ENCODE data around the gene FASN.

FASN gene

DNA sequence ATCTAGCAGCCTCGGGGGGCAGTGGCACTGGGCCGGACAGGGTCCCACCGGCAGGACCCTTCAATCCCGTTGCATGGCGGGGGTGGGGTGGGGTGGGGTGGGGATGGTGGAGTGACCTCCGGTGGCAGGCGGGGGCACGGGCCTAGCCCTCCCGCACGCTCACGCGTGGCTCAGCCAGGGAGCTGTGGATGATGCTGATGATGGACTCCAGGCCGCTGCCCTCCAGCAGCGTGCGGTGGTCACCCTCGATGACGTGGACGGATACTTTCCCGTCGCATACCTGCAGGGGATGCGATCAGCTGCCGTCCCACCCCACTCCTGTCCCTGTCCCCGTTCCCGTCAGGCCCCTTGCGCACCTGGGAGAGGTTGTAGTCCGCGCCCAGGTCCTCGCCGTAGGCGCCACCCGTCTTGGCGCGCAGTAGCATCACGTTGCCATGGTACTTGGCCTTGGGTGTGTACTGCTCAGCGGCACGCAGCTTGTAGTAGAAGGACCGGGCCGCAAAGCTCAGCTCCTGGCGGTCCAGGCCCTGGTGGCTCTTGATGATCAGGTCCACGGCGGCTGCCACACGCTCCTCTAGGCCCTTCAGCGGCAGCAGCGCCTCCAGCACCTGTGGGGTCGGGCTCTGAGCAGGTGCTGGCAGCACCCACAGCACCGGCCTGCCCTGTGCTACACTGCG lies 18.9 kb downstream of the FASN start:
- DNase-seq (ENCODE audit: low read depth) = no peak
- H3K4me3 ChIP-seq (ENCODE audit: control insufficient read depth, low read depth, low read length) = no peak overlapping the region
- TF ChIP-seq, protein P1, sequence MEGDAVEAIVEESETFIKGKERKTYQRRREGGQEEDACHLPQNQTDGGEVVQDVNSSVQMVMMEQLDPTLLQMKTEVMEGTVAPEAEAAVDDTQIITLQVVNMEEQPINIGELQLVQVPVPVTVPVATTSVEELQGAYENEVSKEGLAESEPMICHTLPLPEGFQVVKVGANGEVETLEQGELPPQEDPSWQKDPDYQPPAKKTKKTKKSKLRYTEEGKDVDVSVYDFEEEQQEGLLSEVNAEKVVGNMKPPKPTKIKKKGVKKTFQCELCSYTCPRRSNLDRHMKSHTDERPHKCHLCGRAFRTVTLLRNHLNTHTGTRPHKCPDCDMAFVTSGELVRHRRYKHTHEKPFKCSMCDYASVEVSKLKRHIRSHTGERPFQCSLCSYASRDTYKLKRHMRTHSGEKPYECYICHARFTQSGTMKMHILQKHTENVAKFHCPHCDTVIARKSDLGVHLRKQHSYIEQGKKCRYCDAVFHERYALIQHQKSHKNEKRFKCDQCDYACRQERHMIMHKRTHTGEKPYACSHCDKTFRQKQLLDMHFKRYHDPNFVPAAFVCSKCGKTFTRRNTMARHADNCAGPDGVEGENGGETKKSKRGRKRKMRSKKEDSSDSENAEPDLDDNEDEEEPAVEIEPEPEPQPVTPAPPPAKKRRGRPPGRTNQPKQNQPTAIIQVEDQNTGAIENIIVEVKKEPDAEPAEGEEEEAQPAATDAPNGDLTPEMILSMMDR (conservative IDR thresholded peaks at IDR 0.05; ENCODE audit: control insufficient read depth, insufficient read depth, low read depth, low read length) = no peak

GRCh38 chr17:82078433-82078832 lies 19.6 kb downstream of the FASN start:
- DNase-seq (ENCODE audit: low read depth) = no peak
- H3K4me3 ChIP-seq (ENCODE audit: control insufficient read depth, low read depth, low read length) = no peak overlapping the region
- TF ChIP-seq, protein P1 (conservative IDR thresholded peaks at IDR 0.05; ENCODE audit: control insufficient read depth, insufficient read depth, low read depth, low read length) = no peak

DNA sequence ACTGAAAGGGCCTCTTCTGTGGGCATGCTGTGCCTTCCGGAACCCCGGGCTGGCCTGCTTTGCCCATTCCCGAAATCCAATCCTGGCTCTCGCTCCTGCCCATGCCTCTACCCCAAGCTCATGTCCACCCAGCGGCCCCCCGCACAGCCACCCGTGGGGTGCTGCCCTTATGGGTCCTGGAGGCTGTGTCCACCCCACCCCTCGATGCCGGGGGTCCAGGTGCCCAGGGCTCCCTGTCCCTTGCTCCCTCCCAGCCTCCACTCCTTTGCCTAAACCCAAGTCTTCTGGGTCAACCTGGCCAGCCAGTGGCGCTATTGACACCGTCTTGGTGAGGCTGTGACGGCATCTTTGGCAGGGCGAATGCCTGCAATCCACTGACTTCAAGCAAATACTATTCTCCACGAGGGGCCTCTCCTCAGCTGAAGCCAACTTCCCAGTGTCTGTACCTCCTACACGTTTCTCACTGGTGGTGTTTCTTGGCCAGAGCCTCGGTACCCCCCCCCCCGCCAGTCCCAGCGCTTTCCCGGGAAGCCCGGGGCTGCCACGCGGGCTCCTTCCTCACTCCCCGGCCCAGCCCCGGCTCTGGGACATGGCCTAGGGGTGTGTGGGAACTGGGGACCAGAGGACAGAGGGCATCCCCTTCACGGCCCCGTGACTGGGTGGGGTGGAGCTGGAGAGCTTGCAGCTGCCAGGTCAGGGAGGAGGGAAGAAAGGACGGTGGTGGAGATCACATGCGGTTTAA lies 20.2 kb downstream of the FASN start:
- TF ChIP-seq, protein P1 (conservative IDR thresholded peaks at IDR 0.05; ENCODE audit: control insufficient read depth, insufficient read depth, low read depth, low read length) = no peak
- peak; percentile 40 for DNase-seq (ENCODE audit: low read depth)
- no peak overlapping the region for H3K4me3 ChIP-seq (ENCODE audit: control insufficient read depth, low read depth, low read length)

DNA sequence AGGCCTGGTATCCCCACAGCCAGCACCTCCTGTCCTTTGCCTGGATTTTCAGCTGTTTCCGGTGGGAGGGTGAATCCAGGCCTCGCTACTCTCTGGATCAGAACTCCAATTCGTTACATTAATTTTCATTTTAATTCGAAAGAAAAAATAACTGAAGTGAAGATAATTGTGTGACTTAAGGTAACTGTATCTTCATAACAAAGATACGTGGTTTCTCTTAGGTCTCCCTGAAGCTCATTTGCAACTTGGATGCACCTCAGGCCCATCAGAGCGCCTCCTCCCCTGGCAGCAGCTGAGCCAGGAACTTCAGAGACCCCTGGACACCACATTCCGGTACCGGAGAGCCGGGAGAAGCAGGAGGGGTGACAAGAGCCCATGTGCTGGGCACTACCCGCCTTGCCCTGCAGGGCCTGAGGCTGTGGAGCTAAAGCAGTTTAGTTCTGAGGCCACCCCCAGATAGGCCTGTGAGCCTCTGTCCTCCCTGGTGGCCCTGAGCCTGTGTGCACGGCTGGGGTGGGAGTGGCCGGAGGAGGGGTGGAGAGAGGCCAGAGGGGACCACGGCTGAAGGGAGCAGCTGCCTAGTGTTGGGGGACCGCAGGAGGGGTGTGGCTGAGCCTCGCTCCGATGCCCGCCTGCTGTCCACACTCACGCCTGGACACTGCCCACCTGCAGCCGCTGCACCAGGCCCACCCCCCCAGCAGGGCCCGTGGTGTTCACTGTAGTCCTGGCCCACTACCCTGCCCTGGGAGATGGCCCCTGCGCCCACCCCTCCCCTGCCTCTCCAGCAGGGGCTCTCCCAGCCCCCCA lies 21.0 kb downstream of the FASN start:
- TF ChIP-seq, protein P1 (conservative IDR thresholded peaks at IDR 0.05; ENCODE audit: control insufficient read depth, insufficient read depth, low read depth, low read length) = no peak
- DNase-seq (ENCODE audit: low read depth) = no peak
- H3K4me3 ChIP-seq (ENCODE audit: control insufficient read depth, low read depth, low read length) = no peak overlapping the region

DNA sequence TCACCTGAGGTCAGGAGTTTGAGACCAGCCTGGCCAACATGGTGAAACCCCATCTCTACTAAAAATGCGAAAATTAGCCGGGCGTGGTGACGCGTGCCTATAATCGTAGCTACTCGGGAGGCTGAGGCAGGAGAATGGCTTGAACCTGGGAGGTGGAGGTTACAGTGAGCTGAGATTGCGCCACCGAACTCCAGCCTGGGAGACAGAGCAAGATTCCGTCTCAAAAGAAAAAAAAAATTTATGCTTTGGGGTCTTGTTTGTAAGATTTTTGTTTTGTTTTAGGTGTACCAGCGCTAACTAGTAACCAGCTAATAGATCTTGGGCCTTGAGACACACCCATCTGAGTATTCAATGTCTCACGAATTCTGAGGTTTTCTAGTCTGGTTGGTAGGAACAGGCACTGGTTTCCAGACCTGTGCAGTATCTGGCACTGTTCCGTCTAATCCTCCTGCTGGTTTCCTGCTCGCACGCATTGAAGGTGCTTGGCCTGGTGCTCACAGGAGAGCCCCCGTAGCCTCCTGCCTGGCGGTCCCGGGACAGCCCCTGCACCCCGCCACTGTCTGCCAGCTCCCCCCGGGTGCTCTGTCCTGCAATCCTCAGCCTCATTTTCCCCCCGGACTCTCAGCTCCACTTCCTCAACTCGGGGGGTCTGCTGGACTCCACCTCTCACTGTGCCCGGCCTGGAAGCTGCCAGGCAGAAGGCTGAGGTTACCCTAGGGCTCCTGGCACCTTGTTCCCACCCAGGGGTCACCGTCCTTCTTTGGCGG lies 21.8 kb downstream of the FASN start:
- peak; percentile 35 for DNase-seq (ENCODE audit: low read depth)
- no peak overlapping the region for H3K4me3 ChIP-seq (ENCODE audit: control insufficient read depth, low read depth, low read length)
- TF ChIP-seq, protein P1 (conservative IDR thresholded peaks at IDR 0.05; ENCODE audit: control insufficient read depth, insufficient read depth, low read depth, low read length) = no peak

DNA sequence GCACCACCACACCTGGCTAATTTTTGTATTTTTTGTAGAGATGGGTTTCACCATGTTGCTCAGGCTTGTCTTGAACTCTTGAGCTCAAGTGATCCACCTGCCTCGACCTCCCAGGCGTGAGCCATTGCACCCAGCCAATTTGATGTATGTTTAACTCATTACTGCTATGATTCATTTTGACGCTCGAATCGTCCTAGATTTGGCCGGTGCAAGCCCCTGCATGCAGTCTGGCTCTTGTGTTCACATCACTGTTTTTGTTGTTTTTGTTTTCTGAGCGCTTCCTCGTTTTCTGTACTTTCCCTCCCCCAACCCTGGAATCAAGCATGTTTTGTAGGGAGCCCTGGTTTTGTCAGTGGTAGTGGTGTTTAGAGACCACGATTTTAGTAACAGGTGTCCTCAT lies 24.6 kb downstream of the FASN start:
- no peak for DNase-seq (ENCODE audit: low read depth)
- no peak overlapping the region for H3K4me3 ChIP-seq (ENCODE audit: control insufficient read depth, low read depth, low read length)
- TF ChIP-seq, protein P1 (conservative IDR thresholded peaks at IDR 0.05; ENCODE audit: control insufficient read depth, insufficient read depth, low read depth, low read length) = no peak

All from fibroblast of mammary gland (primary cell).